Motor neuron (in vitro differentiated cells): Measurements from ENCODE around the gene SF3A1. TPM values are rescaled to one million over a fixed set of nuclear protein-coding genes. Genes with fewer than 3 reads are reported as not detected.
A peak's percentile ranks its signal among the peaks of the same experiment; 100 is the strongest.

Experiments
- ATAC-seq, 8 experiments: fragments of 200-7000 bp; cut with Tn5 transposase; replicated peaks in 6 of 8; 2 replicates each; pipeline ENCODE4 v1.8.0; 2021; ENCODE audit warnings: mild to moderate bottlenecking in 8 of 8, moderate library complexity in 8 of 8
- H3K27ac ChIP-seq, 2 donors: fragments of 250-450 bp; sonication (Bioruptor Pico); 2 replicates each; pipeline ENCODE4 v1.9.0; 2021; ENCODE audit warnings: antibody characterized with exemption in 2 of 2, mild to moderate bottlenecking in 2 of 2, moderate library complexity in 1 of 2
- H3K4me1 ChIP-seq, 2 donors: fragments of 250-450 bp; sonication (Bioruptor Pico); replicated peaks in 1 of 2; 2 replicates each; pipeline ENCODE4 v1.6.1; 2021; ENCODE audit warnings: antibody characterized with exemption in 2 of 2, mild to moderate bottlenecking in 2 of 2, moderate library complexity in 1 of 2
- H3K4me3 ChIP-seq, 5 donors: fragments of 250-450 bp; sonication (Bioruptor Pico); 2 replicates each; pipeline ENCODE4 v1.9.0; 2021; ENCODE audit warnings: antibody characterized with exemption in 5 of 5, mild to moderate bottlenecking in 5 of 5, moderate library complexity in 4 of 5
- WGBS, 10 experiments: fragments of 450-650 bp; shearing (Covaris generic); methylation state at CpG; one replicate each; pipeline ENCODE4 v1.0.0; 2022; 5-methylcytosine and 5-hydroxymethylcytosine counted together
- in situ Hi-C, 9 experiments: fragments of 400-800 bp; cut with MboI; loops; one replicate each; pipeline ENCODE4 v1.15.0; 2021; ENCODE audit warnings: low sequenced_read_pairs in 9 of 9, low pct_unique_long_range_greater_than_20kb in 2 of 9; ENCODE audit not compliant: unreplicated experiment in 9 of 9
- total RNA-seq, 8 experiments: library from RNA; unstranded; fragments of 300-600 nt; gene quantifications; 2 replicates each; pipeline versions ENCODE4 v1.2.3 to v1.2.4, GENCODE V29; 2022

SF3A1 gene
- total RNA-seq, 8 experiments from 2014 or later: 20.5 to 81.4 (median 34.6) TPM

GRCh38 chr22:30397656-30398635, 41.3 kb upstream of the SF3A1 start:
- ATAC-seq: peak in 3 of 8 experiments; percentile 1 to 4 (median 3)
- H3K4me1 ChIP-seq: peaks cover 9% of the 10 kb centered on the region in 2 donors
- peak overlapping the region; percentile 39 to 64 (median 47) for H3K4me3 ChIP-seq
- no peak overlapping the region for H3K27ac ChIP-seq
- in situ Hi-C loops: loop anchor here in 4 of 9 experiments (25.0 kb wide), 1 partner anchor 286 kb away; no protein-coding TSS in a partner anchor
- 0 to 100% (median 33%) methylated on average over 1 to 3 of the region's 11 CpGs; no CpG with 5 or more reads in 3 of the 10 experiments for WGBS, 10 experiments

GRCh38 chr22:30396871-30397655, 40.4 kb upstream of the SF3A1 start, which contains the start of gene SEC14L2:
Gene SEC14L2 (plus strand): TSS chr22:30397018. CDS start chr22:30397117, 99 bp downstream.
- peak; percentile 70 to 87 (median 84) for ATAC-seq
- H3K4me3 ChIP-seq: peak within 1 kb of the TSS; percentile 39 to 64 (median 47)
- in situ Hi-C loops: loop anchor here in 4 of 9 experiments (25.0 kb wide), 1 partner anchor 285 kb away; no protein-coding TSS in a partner anchor
- peaks cover 11 to 14% of the 10 kb centered on the region in 2 donors for H3K4me1 ChIP-seq
- no peak within 1 kb of the TSS for H3K27ac ChIP-seq
- WGBS, 10 experiments: 0 to 8% (median 0%) methylated on average over 1 to 8 of the region's 56 CpGs; no CpG with 5 or more reads in 7 of the 10 experiments

GRCh38 chr22:30393885-30394284, 37.2 kb upstream of the SF3A1 start:
- Histone ChIP-seq H3K4me3 (no peak overlapping the region), H3K4me1 (peaks cover 11 to 19% of the 10 kb centered on the region in 2 donors), H3K27ac (no peak overlapping the region)
- in situ Hi-C loops: loop anchor here in 4 of 9 experiments (25.0 kb wide), 1 partner anchor 282 kb away; no protein-coding TSS in a partner anchor
- no peak for ATAC-seq
- WGBS, 10 experiments: 50 to 100% (median 83%) methylated on average over 1 to 3 of the region's 3 CpGs; no CpG with 5 or more reads in 3 of the 10 experiments

DNA sequence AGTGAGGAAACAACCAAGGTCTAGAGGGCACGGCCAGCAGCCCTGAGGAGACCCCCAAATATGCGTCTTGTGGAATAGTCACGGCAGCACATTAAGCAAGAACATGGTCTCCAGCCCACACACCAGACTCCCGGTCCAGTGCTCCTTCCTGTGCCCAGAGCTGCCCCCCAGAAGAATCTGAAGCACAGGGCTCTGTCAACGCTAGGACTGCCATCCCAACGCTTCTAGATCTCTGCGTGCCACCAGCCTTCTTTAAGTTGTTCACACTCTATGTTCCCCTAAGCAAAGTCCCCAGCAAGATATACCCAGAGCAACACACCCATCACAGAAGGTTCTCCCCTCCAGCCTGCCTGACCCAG, 36.6 kb upstream of the SF3A1 start:
- no peak overlapping the region for H3K4me3 ChIP-seq
- no peak for ATAC-seq
- 0 to 100% (median 80%) methylated on average over 1 to 4 of the region's 7 CpGs; no CpG with 5 or more reads in 3 of the 10 experiments for WGBS, 10 experiments
- peaks cover 11 to 19% of the 10 kb centered on the region in 2 donors for H3K4me1 ChIP-seq
- H3K27ac ChIP-seq: no peak overlapping the region
- in situ Hi-C loops: loop anchor here in 4 of 9 experiments (25.0 kb wide), 1 partner anchor 281 kb away; no protein-coding TSS in a partner anchor

GRCh38 chr22:30392661-30393321, 36.1 kb upstream of the SF3A1 start:
- peak in 2 of 8 experiments; percentile 32 to 38 for ATAC-seq
- 20 to 68% (median 40%) methylated on average over 1 to 3 of the region's 9 CpGs; no CpG with 5 or more reads in 7 of the 10 experiments for WGBS, 10 experiments
- no peak overlapping the region for H3K4me3 ChIP-seq
- in situ Hi-C loops: loop anchor here in 4 of 9 experiments (25.0 kb wide), 1 partner anchor 280 kb away; no protein-coding TSS in a partner anchor
- no peak overlapping the region for H3K27ac ChIP-seq
- H3K4me1 ChIP-seq: peaks cover 9 to 14% of the 10 kb centered on the region in 2 donors

DNA sequence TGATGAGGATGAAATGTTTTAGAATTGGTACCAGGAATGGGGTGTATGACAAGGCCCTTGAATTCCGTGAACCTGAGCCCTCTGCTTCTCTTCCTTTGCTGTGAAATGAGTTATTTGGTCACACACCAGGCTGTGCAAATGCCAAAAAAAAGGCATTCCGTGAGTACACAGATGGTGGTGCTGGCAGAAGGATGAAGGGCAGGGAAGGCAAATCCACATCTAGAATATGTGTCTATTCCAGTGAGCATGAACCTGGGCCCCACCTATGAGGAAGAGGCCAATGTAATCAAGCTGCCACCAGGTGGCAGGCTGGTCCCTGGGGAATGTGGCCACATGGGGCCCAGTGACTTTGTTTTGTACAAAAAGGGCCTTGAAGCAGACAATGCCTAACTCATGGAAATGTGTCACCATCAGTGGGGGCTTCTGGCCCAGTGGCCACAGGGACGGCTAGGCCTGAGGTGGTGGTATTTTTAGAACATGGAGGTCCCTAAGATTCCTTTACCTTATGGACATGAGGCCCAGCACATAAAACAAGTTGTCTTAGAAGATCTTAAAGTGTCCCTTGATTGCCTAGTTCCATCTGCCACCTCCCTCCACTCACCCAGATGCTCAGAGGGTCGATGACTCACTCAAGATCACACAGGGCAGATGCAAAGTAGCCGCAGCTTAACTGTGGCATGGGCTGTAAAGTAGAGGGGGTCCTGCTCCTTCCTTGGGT, 34.4 kb upstream of the SF3A1 start:
- in situ Hi-C loops: loop anchor here in 4 of 9 experiments (25.0 kb wide), 1 partner anchor 279 kb away; no protein-coding TSS in a partner anchor
- ATAC-seq: peak in 4 of 8 experiments; percentile 1 to 38 (median 10)

GRCh38 chr22:30386960-30387827, 30.5 kb upstream of the SF3A1 start, which contains the start of gene RNF215:
Gene RNF215 (minus strand): TSS chr22:30387411. CDS start chr22:30387313, 98 bp downstream.
- peak within 1 kb of the TSS; percentile 80 for H3K27ac ChIP-seq
- in situ Hi-C loops: loop anchor here in 4 of 9 experiments (25.0 kb wide), 1 partner anchor 275 kb away; no protein-coding TSS in a partner anchor
- WGBS, 10 experiments: 2 to 7% methylated on average over 6 to 9 of the region's 95 CpGs; no CpG with 5 or more reads in 8 of the 10 experiments
- ATAC-seq: peak; percentile 85 to 94 (median 88)
- H3K4me1 ChIP-seq: peaks cover 3 to 12% of the 10 kb centered on the region in 2 donors
- peak within 1 kb of the TSS; percentile 57 to 99 (median 85) for H3K4me3 ChIP-seq

More for the DNA sequence above, 34.4 kb upstream of the SF3A1 start:
- 33 to 100% (median 70%) methylated on average over 1 to 4 of the region's 5 CpGs; no CpG with 5 or more reads in 2 of the 10 experiments for WGBS, 10 experiments
- Histone ChIP-seq H3K4me3 (no peak overlapping the region), H3K4me1 (peaks cover 6 to 16% of the 10 kb centered on the region in 2 donors), H3K27ac (no peak overlapping the region)

GRCh38 chr22:30386608-30386959, 29.9 kb upstream of the SF3A1 start:
- Histone ChIP-seq H3K4me3 (peak overlapping the region; percentile 57 to 99 (median 85)), H3K27ac (peak overlapping the region; percentile 80), H3K4me1 (peaks cover 3 to 12% of the 10 kb centered on the region in 2 donors)
- in situ Hi-C loops: loop anchor here in 4 of 9 experiments (25.0 kb wide), 1 partner anchor 274 kb away; no protein-coding TSS in a partner anchor
- peak in 6 of 8 experiments; percentile 3 to 15 (median 8) for ATAC-seq
- 0 to 20% (median 20%) methylated on average over 2 to 5 of the region's 10 CpGs; no CpG with 5 or more reads in 7 of the 10 experiments for WGBS, 10 experiments

DNA sequence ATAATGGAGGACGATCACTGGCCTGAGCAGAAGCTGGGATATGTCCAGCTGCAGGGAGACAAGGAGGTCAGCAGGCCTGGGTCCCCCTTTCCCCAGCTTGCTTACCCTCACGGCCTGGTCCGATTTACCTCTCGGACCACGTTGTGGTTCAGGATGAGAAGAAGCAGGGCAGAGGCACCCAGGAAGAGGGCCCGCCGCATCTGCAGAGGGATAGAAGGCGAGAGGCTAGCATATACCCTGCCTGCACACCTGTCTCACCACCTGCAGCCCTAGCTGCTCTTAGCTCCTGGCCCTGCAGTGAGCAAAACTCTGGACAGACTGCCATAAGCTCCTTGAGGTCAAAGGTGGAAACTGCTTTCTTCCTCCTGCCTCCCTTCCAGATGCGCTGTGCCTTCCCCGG, 29.2 kb upstream of the SF3A1 start:
- no peak overlapping the region for H3K4me3 ChIP-seq
- peaks cover 3 to 7% of the 10 kb centered on the region in 2 donors for H3K4me1 ChIP-seq
- no peak overlapping the region for H3K27ac ChIP-seq
- 96 to 100% (median 98%) methylated on average over 1 to 5 of the region's 10 CpGs; no CpG with 5 or more reads in 6 of the 10 experiments for WGBS, 10 experiments
- no peak for ATAC-seq
- in situ Hi-C loops: loop anchor here in 4 of 9 experiments (25.0 kb wide), 1 partner anchor 274 kb away; no protein-coding TSS in a partner anchor

GRCh38 chr22:30383061-30383460, 26.4 kb upstream of the SF3A1 start:
- in situ Hi-C loops: loop anchor here in 4 of 9 experiments (25.0 kb wide), 1 partner anchor 271 kb away; no protein-coding TSS in a partner anchor
- Histone ChIP-seq H3K27ac (no peak overlapping the region), H3K4me1 (peaks cover 3 to 7% of the 10 kb centered on the region in 2 donors), H3K4me3 (no peak overlapping the region)
- 50 to 100% (median 100%) methylated on average over 1 to 2 of the region's 3 CpGs; no CpG with 5 or more reads in 5 of the 10 experiments for WGBS, 10 experiments
- ATAC-seq: no peak
